NOMO-1 (cell line): Measurements from ENCODE around the gene PCMTD2.

Source experiments
- DNase-seq, 2 experiments: peaks; one replicate each; lab custom pipeline; 2025; ENCODE audit not compliant: unreplicated experiment in 2 of 2; lab: John Stamatoyannopoulos, UW

Gene PCMTD2

DNA sequence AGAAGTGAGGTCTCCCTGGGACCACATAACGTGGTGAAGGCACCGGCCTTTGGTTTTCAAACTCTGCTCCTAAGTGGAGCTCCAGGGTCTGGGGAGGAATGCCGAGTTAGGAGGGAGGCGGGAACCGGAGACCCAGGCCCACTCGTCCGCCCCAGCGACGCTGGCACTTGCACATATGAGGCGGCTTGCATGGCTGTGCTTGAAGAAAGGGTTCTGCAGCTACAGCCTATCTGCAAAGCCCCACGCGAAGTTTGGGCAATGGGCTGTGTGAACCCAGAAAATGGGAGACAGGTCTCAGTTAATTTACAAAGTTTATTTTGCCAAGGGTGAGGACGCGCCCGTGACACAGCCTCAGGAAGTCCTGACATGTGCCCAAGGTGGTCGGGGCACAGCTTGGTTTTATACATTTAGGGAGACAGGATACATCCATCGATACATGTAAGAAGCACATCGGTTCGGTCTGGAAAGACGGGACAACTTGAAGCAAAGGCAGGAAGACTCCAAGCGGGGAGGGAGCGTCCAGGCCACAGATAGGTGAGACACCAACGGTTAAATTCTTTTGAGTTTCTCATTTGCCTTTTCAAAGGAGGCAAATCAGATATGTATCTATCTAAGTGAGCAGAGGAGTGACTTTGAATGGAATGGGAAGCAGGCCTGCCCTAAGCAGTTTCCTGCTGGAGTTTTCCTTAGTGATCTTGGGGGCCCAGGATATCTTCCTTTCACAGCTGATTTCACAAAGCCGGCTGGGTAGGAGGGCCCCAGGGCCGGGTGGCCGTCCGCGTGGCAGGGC, 782 bp upstream of the PCMTD2 start:
- no peak for DNase-seq

DNA sequence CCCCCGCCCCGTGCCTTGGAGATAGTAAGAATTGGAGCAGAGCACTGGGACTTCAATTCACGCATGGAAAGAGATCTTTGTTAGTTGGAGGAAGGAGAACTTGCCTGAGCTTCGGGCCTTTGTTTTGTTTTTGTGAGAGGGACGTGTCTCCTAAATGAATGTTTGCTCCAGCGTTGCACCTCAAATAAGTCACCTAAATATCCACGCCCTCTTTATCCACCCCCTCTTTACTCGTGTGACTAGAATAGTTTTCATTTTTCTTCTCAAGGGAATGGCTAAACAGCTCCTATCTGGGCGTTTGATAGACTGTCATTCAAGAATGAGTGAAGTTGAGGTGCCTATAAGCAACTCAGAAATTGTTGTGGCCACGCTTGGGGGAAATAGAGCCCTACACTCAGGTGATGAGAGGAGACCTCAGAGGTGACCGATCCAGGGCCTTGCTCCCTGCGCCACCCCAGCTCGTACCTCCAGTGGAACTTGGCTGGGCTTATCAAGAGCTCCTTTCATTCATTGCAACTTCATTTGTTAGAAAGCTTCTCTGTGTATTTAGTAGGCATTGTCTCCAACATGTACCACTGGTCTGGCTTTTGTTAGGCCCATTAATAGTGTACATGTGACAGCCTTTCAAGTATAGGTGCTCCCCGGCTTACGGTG, 861 bp downstream of the PCMTD2 start:
- DNase-seq, result peak in 1 of 2 experiments; percentile 11

DNA sequence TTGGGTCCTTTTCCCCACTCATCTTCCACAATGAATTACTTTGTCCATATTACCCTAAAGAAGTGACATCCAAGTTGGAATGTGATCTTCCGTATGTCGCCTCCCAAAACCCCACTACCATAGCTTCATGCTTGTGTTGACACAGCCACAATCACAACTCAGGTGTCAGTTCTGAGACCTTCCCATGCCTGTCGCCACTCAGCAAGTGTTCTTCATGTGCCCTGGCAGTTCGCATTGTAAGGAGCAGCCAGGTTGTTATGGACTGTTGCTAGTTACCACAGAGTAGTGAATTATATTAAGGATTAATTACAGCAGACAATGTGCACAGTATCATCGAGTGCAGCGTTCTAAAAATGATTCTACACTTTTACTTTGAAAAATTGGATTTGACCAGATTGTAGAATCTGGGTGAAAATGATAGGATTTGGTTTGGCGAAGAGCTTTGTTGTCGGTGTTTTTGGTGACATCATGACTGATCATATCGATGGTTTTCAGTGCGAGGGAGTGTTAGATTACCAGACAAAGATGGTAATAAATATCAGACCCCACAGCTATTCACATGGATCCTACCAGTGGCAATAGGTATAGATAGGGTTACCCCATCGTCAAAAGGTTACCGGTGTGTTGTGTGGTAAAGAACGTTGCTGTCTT, 1.7 kb downstream of the PCMTD2 start:
- DNase-seq, result no peak

DNA sequence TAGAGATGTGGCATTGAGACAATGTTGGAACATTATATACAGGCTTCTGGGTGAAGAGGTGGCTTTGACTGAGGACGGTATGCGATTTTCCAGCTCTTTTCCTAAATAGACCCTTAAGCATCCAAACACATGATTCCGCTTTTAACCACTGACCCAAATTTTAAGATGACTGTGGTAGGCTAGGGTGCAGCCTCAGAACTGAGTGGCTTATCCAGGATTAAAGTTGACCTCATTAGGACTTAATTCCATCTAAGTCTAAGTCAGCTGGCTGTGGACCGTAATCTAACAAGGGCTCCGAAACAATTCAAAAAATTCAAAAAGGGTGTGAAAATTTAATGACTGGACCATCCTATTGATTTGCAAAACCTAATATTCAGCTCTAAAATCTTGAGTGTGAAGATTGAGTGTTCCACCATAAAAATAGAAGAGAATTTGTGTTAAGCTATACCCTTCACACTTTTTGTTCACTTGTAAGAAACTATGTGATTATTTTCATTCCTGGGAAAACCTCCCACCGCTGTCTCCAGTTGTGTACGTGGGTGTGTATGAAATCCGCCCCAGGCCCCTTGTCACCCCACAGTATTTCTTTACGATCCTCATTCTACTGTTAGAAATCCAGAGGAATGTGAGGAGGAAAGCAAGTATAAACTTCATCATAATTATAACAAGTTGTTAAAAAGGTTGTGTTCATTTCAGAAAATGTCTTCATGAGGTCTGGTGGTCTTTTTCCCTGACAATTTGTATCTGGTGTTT, 2.7 kb downstream of the PCMTD2 start:
- DNase-seq, result no peak

DNA sequence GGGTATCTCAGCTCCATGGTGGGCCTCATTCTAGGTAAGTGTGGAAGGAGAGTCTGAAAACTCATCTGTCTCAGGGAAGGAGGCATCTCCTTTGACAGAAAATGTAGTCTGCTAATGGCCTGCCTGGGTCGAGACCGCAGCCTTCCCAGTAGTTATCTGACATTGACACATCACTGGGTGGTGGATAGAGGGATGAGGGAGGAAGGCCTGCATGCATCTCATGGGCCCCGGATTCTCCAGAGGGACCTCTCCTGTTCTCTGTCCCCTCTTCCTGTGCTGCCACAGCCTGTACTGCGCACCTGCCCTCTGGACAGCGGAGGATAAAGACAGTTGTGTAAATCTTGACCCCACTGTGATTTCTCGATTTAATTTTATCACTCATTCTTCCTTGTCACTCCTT, 4.7 kb downstream of the PCMTD2 start:
- no peak for DNase-seq

DNA sequence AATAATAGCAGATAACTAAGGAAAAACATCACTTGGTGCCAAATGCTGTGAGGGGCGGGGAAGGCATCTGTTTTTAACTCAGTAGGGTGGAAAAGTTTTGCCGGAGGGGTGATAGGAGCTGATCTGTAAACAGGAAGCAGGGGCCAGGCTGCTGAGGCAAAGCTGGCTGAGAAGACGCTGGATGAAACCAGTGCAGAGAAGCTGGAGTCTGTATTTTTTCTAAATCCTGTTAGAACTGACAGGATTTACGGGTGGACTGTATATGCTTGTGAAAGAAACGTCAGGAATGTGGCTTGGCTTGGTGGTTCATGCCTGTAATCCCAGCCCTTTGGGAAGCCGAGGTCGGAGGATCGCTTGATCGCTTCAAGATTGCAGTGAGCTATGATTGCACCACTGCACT, 5.6 kb downstream of the PCMTD2 start:
- DNase-seq, result no peak

DNA sequence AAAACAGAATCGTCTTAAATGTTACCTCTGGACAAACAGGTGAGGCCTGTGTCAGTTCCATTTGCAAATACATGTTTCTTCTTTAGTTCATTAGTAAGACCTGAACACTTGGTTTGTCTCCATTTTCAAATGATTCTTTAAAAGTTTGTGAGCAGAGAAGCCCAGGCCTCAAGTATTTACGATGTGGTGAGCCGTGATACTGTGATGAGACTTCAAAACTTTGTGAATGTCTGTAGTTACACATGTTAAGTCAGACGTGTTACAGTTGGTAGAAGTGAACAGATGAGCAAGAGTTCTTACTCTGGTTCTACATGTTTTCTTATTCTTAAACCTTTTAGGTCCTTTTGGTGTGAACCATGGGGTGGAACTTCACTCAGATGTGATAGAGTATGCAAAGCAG, 8.5 kb downstream of the PCMTD2 start:
- DNase-seq, result no peak

DNA sequence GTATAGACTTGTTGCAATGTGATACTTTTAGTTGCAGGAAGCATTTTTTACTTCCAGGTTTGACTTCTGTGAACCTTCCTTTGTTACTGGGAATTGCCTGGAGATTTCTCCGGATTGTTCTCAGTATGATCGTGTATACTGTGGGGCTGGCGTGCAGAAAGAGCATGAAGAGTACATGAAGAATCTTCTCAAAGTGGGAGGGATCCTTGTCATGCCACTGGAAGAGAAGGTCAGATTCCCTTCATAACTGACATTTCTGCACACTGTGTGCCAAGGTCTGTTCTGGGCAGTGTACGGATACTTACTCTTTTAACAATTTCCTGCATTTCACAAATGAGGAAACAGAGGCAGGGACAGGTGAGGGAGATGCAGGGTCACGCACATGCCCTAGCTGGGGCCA, 9.7 kb downstream of the PCMTD2 start:
- no peak for DNase-seq

DNA sequence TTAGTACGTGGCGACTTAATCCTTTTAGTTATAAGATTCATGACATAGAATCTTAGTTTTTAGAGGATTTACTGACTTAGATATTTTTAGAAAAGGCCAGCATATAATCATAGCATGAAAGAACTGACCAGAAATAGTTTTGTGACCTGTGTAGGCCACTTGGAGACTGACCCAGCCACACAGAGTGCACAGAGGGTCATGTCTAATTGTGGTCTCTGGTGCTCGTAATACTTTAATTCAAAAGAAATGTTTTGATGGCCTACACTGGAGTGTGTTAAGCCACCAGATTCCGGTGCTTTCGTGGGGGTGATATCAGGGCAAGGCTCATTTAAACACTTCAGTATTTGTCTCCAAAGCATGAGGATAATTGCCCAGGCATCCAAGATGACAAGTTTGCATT, 11.4 kb downstream of the PCMTD2 start:
- no peak for DNase-seq

DNA sequence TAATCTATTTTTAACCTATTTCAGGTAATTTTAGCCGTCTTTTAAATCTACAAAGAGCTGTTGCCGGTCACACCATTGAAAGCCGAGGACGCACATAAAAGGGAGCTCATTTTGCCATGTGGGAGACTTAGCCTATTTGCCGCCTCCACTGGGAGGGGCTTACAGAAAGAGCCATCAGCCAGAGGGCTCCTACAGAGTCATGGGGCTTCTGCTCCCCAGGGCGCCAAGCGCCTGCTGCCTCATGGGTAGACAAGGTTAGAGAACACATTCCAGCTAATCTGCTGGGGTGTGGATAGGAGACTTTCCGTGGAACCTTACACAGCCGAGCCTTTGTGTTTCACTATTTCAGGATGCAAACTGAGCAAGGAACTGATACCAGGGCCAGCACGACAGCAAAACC, 12.6 kb downstream of the PCMTD2 start:
- no peak for DNase-seq

DNA sequence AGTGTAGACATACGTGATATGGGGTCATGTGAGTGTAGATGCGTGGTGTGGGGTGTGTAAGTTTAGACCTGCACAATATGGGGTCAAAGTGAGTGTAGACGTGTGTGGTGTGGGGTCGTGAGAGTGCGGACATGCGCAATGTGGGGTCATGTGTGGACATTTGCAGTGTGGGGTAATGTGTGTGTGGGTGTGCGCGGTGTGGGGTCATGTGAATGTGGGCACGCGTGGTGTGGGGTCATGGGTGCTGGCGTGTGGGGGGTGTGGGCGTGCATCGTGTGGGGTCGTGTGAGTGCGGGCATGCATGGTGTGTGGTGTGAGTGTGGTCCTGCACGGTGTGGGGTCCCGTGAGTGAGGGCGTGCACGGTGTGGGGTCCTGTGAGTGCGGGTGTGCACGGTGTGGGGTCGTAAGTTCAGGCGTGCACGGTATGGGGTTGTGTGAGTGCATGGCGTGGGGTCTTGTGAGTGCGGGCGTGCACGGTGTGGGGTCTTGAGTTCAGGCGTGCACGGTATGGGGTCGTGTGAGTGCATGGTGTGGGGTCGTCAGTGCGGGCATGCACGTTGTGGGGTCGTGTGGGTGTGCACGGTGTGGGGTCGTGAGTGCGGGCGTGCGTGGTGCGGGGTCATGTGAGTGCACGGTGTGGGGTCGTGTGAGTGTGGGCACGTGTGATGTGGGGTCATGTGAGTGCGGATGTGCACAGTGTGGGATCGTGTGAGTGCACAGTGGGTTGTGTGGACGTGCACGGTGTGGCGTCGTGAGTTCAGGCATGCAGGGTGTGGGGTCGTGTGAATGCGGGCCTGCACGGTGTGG, 14.3 kb downstream of the PCMTD2 start:
- DNase-seq, result no peak

DNA sequence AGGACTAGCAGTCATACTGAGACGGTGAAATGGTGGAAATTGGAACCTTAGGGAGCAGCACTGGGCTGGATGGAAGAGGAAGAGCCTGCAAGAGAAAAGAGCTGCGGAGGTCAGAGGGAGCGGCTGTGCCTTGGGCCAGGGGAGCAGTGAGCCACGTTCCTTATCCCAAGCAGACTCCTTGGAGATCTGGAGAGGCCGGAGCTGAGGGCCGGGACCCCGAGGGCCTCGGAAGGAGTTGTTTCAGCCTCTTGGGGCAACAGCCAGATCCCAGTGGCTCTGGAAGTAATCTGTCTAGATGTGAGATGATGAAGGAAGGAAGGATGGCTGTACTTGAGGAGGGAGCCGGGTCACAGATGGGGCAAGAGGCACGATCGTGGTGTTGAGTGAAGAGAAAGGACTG, 16.1 kb downstream of the PCMTD2 start:
- no peak for DNase-seq

DNA sequence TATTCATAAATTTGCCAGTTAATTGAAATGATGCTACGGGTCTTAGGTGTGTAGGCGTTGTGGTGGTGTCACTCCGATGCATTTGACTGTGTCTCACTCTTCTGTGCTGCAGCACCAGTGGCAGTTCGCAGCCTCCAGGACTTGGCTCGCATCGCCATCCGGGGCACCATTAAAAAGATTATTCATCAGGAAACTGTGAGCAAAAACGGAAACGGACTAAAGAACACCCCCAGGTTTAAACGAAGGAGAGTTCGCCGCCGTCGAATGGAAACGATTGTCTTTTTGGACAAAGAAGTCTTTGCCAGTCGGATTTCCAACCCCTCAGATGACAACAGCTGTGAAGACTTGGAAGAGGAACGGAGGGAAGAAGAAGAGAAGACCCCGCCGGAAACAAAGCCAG, 17.6 kb downstream of the PCMTD2 start:
- no peak for DNase-seq

DNA sequence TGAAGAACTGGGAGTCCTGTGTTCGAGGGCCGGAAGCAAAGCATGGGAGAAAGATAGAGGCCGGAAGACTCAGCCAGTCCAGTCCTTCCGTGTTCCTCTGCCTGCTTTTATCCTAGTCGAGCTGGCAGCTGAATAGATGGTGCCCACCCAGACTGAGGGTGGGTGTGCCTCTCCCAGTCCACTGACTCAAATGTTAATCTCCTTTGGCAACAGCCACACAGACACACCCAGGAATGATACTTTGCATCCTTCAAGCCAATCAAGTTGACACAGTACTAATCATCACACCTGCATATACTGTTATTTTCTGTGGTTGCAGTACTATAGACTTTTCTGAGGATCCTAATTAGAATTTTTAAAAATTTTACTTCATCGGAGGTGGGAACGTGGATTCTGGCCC, 21.3 kb downstream of the PCMTD2 start:
- no peak for DNase-seq

DNA sequence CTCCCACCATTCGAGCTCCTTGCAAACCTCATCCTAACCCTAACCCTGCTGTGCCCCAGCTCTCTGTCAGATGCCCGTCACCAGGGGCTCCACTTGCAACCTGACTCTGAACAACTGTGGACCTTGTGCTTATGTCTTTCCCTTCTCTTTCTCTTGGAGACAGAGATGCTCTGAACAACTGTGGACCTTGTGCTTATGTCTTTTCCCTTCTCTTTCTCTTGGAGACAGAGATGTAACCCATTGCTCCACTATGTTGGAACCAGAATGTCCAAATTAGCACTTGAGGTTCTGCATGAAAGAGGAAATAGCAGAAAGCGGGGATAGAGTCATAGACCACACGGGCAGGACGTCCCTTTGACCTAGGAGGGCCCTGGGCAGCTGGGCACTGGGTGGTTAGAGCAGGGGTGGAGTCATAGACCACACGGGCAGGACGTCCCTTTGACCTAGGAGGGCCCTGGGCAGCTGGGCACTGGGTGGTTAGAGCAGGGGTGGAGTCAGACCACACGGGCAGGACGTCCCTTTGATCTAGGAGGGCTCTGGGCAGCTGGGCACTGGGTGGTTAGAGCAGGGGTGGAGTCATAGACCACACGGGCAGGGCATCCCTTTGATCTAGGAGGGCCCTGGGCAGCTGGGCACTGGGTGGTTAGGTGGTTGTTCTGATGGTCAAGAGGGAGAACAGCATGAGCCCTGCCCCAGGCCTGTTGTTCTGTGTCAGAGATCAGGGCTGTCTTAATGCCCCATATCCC, 22.2 kb downstream of the PCMTD2 start:
- DNase-seq, result no peak

DNA sequence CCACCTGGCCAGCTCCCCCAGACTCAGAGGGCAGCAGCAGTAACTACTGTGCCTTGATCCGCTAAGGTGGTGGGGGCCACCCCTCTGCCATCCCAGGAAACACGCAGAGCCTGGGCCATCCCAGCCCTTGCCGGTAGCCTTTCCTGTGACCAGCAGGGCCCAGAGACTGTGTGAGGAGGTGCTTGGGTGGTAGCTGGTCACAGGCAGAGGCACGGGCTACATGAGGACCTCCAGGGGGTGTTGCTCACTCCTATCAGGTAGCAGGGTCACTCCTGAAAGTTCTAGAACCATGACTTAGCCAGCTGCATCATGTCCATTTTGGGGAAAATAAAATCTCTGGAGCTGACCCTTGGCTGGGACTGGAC, 22.8 kb downstream of the PCMTD2 start:
- no peak for DNase-seq

DNA sequence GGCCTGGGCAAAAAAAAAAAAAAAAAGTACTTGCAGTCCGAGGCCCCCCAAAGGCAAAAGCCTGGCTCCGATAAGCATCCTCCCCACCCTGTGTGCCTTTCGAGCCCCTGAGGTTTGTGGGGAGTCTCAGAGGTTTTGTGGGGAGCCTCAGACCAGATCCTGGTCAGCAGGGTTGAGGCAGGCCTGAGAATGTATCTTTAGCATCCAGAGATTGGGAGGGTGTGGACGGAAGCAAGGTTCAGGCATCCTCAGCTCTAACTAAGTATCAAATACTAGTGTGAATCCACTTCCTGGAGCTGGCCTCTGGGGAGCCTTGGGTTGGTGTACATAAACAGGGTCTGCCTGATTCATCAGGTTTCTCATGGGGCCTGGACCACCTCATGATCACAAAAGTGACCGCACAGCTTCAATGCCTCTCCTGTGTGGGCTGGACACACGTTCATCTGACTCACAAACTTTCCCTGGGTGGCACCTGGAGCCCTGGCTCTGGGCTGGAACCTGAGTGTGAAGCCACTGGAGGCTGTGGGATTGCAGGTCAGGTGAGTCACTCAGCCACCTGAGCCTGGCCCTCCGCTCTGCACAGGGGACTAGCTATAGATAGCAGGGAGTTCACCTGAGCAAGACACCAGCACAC, 24.4 kb downstream of the PCMTD2 start:
- no peak for DNase-seq

DNA sequence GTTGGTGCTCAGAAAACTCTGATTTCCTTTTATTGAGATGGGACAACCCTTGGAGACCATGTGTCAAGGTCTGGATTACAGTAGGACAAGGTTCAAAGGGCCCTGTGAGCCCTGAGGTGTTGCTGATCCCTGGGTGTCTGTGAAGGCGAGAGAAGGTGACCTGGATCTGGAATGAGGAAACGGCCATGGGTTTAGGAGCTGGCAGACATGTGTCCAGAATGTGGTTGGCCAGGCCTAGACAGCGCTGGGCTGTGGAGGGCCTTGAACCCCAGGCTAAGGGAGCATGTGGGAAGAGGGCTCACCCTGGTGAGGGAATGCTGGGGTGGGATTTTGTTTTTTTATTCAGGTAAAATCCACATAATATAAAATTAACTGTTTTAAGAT, 24.9 kb downstream of the PCMTD2 start:
- DNase-seq, result no peak

DNA sequence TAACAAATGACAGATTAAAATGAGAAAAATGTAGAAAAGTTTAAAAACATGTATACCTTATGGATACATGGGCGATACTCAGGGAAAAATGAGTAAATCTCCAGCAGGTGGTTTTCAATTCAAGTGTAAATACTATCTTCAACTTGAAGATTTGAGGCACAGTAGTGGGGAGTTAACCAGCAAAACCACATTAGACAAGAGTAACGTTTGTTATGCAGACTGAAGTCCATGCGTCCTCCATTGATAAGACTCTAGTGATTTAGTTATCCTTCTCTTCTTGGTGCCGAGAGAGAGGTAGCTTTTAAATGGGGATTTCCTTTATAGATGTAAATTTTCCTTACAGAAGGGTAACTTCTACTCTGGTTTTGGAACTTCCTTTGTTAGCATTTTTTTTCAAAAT, 28.1 kb downstream of the PCMTD2 start:
- DNase-seq, result no peak
